Caco-2 (cell line): Measurements from ENCODE around the gene FCRL2. TPM values are rescaled to one million over a fixed set of nuclear protein-coding genes. Genes with fewer than 3 reads are reported as not detected.

Experiments
- BruUV-seq: library from RNA; stranded (reverse); fragments of 400-500 nt; replicated peaks from 2 replicates; lab custom pipeline; 2021; lab: Mats Ljungman, UMichigan
- CTCF ChIA-PET: fragments of 300-600 bp; sonication (Branson Sonifier 250); formaldehyde crosslinking; loops from one replicate; lab custom pipeline; 2022; ENCODE audit warnings: antibody characterized with exemption; lab: Charles Lee
- POLR2A ChIA-PET: fragments of 300-600 bp; sonication (Branson Sonifier 250); formaldehyde crosslinking; loops from one replicate; lab custom pipeline; 2022; ENCODE audit warnings: antibody characterized with exemption; lab: Charles Lee
- DNase-seq, 2 experiments: peaks; one replicate each; pipeline versions ENCODE4 v3.0.0 to v3.0.0-alpha.2; 2020 to 2022
- H3K27me3 ChIP-seq: replicated peaks from 2 replicates; pipeline ENCODE4 v1.6.0; 2011; ENCODE audit warnings: low read length; ENCODE audit not compliant: control insufficient read depth, insufficient read depth
- H3K36me3 ChIP-seq: 2 replicates; pipeline ENCODE4 v1.5.1; 2011; ENCODE audit warnings: low read length; ENCODE audit not compliant: control insufficient read depth, insufficient read depth
- H3K4me1 ChIP-seq: fragments of 250-450 bp; sonication (Bioruptor Pico); 2 replicates; pipeline ENCODE4 v1.5.1; 2020; ENCODE audit warnings: mild to moderate bottlenecking
- H3K4me3 ChIP-seq: 2 replicates; pipeline ENCODE4 v1.5.1; 2011; ENCODE audit warnings: low read depth, mild to moderate bottlenecking, control low read depth, low read length
- H3K9me3 ChIP-seq: fragments of 250-450 bp; sonication (Bioruptor Pico); 2 replicates; pipeline ENCODE4 v1.5.1; 2020; ENCODE audit warnings: mild to moderate bottlenecking, moderate library complexity
- H3K27ac Mint-ChIP-seq: one replicate; pipeline ENCODE4 v1.8.0; 2022; ENCODE audit warnings: mixed read lengths; ENCODE audit not compliant: unreplicated experiment
- H3K27me3 Mint-ChIP-seq: one replicate; pipeline ENCODE4 v1.8.0; 2022; ENCODE audit warnings: mixed read lengths; ENCODE audit not compliant: insufficient read depth, unreplicated experiment
- H3K36me3 Mint-ChIP-seq: one replicate; pipeline ENCODE4 v1.8.0; 2022; ENCODE audit warnings: mild to moderate bottlenecking, mixed read lengths; ENCODE audit not compliant: insufficient read depth, unreplicated experiment
- H3K4me1 Mint-ChIP-seq: one replicate; pipeline ENCODE4 v1.8.0; 2022; ENCODE audit warnings: low read depth, mixed read lengths; ENCODE audit not compliant: unreplicated experiment
- H3K4me3 Mint-ChIP-seq: one replicate; pipeline ENCODE4 v1.8.0; 2022; ENCODE audit warnings: mild to moderate bottlenecking, moderate library complexity, mixed read lengths; ENCODE audit not compliant: unreplicated experiment
- H3K9me3 Mint-ChIP-seq: one replicate; pipeline ENCODE4 v1.8.0; 2022; ENCODE audit warnings: mixed read lengths; ENCODE audit not compliant: unreplicated experiment
- intact Hi-C: fragments of 100-400 bp; cut with micrococcal nuclease; formaldehyde crosslinking; loops from one replicate; pipeline ENCODE4 v1.10.0; 2022; ENCODE audit not compliant: unreplicated experiment
- total RNA-seq: library from RNA; stranded (reverse); gene quantifications from 2 replicates; pipeline ENCODE4 v1.2.3, GENCODE V29; 2022
- TF ChIP-seq, protein P1 (sequence below), 2 experiments: fragments of 200-600 bp in 1 of 2; IDR thresholded peaks; 1 replicate in 1 of 2; 2 replicates in 1 of 2; pipeline versions ENCODE4 v1.5.1 to v1.8.0; 2011 to 2022; ENCODE audit warnings: antibody characterized with exemption in 1 of 2, control low read depth in 1 of 2, inconsistent platforms in 1 of 2, low read depth in 1 of 2, low read length in 1 of 2, mild to moderate bottlenecking in 1 of 2, moderate library complexity in 1 of 2; ENCODE audit not compliant: insufficient read depth in 1 of 2, severe bottlenecking in 1 of 2, unreplicated experiment in 1 of 2

The FCRL2 gene
- total RNA-seq, 1 experiment from 2014 or later = not detected

DNA sequence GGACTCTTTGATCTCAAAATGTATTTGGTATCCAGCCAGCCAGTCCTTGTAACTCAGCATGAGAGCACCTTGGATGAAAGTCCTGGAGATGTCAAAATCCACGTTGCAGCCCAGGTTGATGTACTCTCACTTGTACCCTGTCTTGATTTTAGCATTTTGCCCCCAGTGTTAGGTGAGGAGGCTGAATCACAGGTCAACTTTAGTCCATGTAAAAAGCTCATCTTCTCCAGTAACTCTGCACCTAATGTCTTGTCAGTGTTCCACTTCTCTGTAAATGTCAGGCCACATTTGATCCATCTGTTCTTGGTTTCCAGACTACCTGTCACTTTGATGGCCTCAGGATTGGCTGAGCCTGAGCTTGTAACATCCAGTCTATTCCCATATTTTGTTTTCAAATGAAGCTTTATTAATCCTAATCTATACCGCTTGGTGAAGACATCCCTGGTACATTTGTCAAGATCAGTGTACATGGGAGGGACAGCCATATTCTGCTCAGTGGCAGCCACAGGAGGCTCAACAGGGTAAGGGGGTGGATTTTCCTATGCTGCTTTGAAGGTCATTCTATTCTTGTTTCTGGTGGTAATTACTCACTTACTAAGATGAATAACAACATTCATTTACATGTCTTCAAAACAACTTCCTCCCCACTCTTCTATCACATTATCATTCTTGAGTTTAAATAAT lies 52.3 kb downstream of the FCRL2 start:
- TF ChIP-seq, protein P1, sequence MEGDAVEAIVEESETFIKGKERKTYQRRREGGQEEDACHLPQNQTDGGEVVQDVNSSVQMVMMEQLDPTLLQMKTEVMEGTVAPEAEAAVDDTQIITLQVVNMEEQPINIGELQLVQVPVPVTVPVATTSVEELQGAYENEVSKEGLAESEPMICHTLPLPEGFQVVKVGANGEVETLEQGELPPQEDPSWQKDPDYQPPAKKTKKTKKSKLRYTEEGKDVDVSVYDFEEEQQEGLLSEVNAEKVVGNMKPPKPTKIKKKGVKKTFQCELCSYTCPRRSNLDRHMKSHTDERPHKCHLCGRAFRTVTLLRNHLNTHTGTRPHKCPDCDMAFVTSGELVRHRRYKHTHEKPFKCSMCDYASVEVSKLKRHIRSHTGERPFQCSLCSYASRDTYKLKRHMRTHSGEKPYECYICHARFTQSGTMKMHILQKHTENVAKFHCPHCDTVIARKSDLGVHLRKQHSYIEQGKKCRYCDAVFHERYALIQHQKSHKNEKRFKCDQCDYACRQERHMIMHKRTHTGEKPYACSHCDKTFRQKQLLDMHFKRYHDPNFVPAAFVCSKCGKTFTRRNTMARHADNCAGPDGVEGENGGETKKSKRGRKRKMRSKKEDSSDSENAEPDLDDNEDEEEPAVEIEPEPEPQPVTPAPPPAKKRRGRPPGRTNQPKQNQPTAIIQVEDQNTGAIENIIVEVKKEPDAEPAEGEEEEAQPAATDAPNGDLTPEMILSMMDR (IDR thresholded peaks at IDR 0.05; ENCODE audit: insufficient read depth in 1 of 2, low read depth in 1 of 2, low read length in 1 of 2, severe bottlenecking in 1 of 2, unreplicated experiment in 1 of 2) = no peak
- H3K27me3 ChIP-seq = no peaks in the 10 kb centered on the region
- no peak overlapping the region for H3K4me3 ChIP-seq
- H3K27ac Mint-ChIP-seq = no peak overlapping the region
- H3K36me3 Mint-ChIP-seq = no peaks in the 10 kb centered on the region
- intact Hi-C loops = no loop called here
- no peaks in the 10 kb centered on the region for H3K4me1 ChIP-seq
- POLR2A ChIA-PET = no interaction called here
- CTCF ChIA-PET = no interaction called here
- H3K4me1 Mint-ChIP-seq = no peaks in the 10 kb centered on the region
- peaks cover 7% of the 10 kb centered on the region; the same call in 1 of the 2 replicates for H3K9me3 ChIP-seq
- BruUV-seq = no TSS peak
- H3K27me3 Mint-ChIP-seq = peaks cover 5% of the 10 kb centered on the region
- DNase-seq = no peak
- no peak overlapping the region for H3K4me3 Mint-ChIP-seq
- H3K36me3 ChIP-seq = no peaks in the 10 kb centered on the region
- H3K9me3 Mint-ChIP-seq = peaks cover 19% of the 10 kb centered on the region

DNA sequence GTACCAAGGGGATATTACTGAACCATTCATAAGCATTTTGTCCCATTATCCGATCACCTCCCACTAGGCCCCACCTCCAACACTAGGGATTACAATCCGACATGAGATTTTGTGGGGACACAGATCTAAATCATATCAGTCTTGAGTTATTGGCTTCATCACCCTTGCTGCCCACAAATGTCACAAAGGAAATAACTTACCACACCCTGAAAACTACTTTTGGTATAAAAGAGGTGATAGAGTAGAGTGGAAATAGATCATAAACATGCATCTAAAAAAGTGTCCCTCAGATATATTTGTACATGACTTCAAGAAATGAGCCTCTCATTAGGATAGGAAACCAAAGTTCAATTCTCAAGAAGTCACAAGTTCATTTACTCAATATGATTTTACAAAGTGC lies 53.8 kb downstream of the FCRL2 start:
- CTCF ChIA-PET = no interaction called here
- no peak overlapping the region for H3K4me3 Mint-ChIP-seq
- H3K27me3 ChIP-seq = no peaks in the 10 kb centered on the region
- POLR2A ChIA-PET = no interaction called here
- TF ChIP-seq, protein P1 (IDR thresholded peaks at IDR 0.05; ENCODE audit: insufficient read depth in 1 of 2, low read depth in 1 of 2, low read length in 1 of 2, severe bottlenecking in 1 of 2, unreplicated experiment in 1 of 2) = no peak
- peaks cover 5% of the 10 kb centered on the region for H3K27me3 Mint-ChIP-seq
- peaks cover 19% of the 10 kb centered on the region for H3K9me3 Mint-ChIP-seq
- H3K4me1 Mint-ChIP-seq = no peaks in the 10 kb centered on the region
- DNase-seq = no peak
- H3K9me3 ChIP-seq = peaks cover 7% of the 10 kb centered on the region; the same call in 1 of the 2 replicates
- intact Hi-C loops = no loop called here
- no peaks in the 10 kb centered on the region for H3K36me3 ChIP-seq
- H3K36me3 Mint-ChIP-seq = no peaks in the 10 kb centered on the region
- no peak overlapping the region for H3K27ac Mint-ChIP-seq
- no peaks in the 10 kb centered on the region for H3K4me1 ChIP-seq
- BruUV-seq = no TSS peak
- H3K4me3 ChIP-seq = no peak overlapping the region

GRCh38 chr1:157721985-157722384 lies 54.9 kb downstream of the FCRL2 start:
- Mint-ChIP-seq H3K9me3 (peaks cover 19% of the 10 kb centered on the region), H3K4me1 (no peaks in the 10 kb centered on the region), H3K36me3 (no peaks in the 10 kb centered on the region), H3K4me3 (no peak overlapping the region), H3K27me3 (peaks cover 5% of the 10 kb centered on the region), H3K27ac (no peak overlapping the region)
- ChIA-PET CTCF (no interaction called here), POLR2A (no interaction called here)
- Histone ChIP-seq H3K4me1 (no peaks in the 10 kb centered on the region), H3K4me3 (no peak overlapping the region), H3K27me3 (no peaks in the 10 kb centered on the region), H3K9me3 (peaks cover 7% of the 10 kb centered on the region; the same call in 1 of the 2 replicates), H3K36me3 (no peaks in the 10 kb centered on the region)
- intact Hi-C loops = no loop called here
- TF ChIP-seq, protein P1 (IDR thresholded peaks at IDR 0.05; ENCODE audit: insufficient read depth in 1 of 2, low read depth in 1 of 2, low read length in 1 of 2, severe bottlenecking in 1 of 2, unreplicated experiment in 1 of 2) = no peak
- no peak for DNase-seq
- no TSS peak for BruUV-seq
